H9 (cell line): ENCODE results near the gene DDX51. TPM values are rescaled to one million over a fixed set of nuclear protein-coding genes. Genes with fewer than 3 reads are reported as not detected.

ENCODE experiments used
- DNase-seq: peaks from one replicate; pipeline ENCODE4 v3.0.0-alpha.2; 2017
- H2AFZ ChIP-seq: one replicate; pipeline ENCODE4 v1.6.1; 2013; ENCODE audit warnings: mild to moderate bottlenecking, low read length, control low read depth, moderate library complexity
- H2AK5ac ChIP-seq: 2 replicates; pipeline ENCODE4 v1.6.1; 2013; ENCODE audit warnings: low read length, control low read depth, mixed read lengths; ENCODE audit not compliant: insufficient read length
- H2BK120ac ChIP-seq: one replicate; pipeline ENCODE4 v1.6.1; 2013; ENCODE audit warnings: low read depth, mild to moderate bottlenecking, low read length, control low read depth, inconsistent platforms; ENCODE audit not compliant: poor library complexity, severe bottlenecking
- H2BK12ac ChIP-seq: 2 replicates; pipeline ENCODE4 v1.6.1; 2013; ENCODE audit warnings: low read length, control low read depth, mixed read lengths, low read depth; ENCODE audit not compliant: insufficient read length
- H2BK15ac ChIP-seq: 2 replicates; pipeline ENCODE4 v1.6.1; 2013; ENCODE audit warnings: low read depth, low read length, control low read depth
- H2BK20ac ChIP-seq: one replicate; pipeline ENCODE4 v1.6.1; 2013; ENCODE audit warnings: low read depth, mild to moderate bottlenecking, low read length, control low read depth, inconsistent platforms; ENCODE audit not compliant: poor library complexity, severe bottlenecking
- H2BK5ac ChIP-seq: 2 replicates; pipeline ENCODE4 v1.6.1; 2013; ENCODE audit warnings: low read length, control low read depth, mixed read lengths; ENCODE audit not compliant: insufficient read length
- H3K14ac ChIP-seq: 2 replicates; pipeline ENCODE4 v1.6.1; 2013; ENCODE audit warnings: low read length, control low read depth; ENCODE audit not compliant: insufficient read depth
- H3K18ac ChIP-seq: 2 replicates; pipeline ENCODE4 v1.6.1; 2013; ENCODE audit warnings: low read depth, mild to moderate bottlenecking, mixed read lengths, low read length, control low read depth; ENCODE audit not compliant: insufficient read length
- H3K23ac ChIP-seq: 2 replicates; pipeline ENCODE4 v1.6.1; 2013; ENCODE audit warnings: low read length, control low read depth, mixed read lengths, low read depth; ENCODE audit not compliant: insufficient read length
- H3K23me2 ChIP-seq: 2 replicates; pipeline ENCODE4 v1.6.1; 2013; ENCODE audit warnings: low read depth, mild to moderate bottlenecking, mixed read lengths, low read length, control low read depth; ENCODE audit not compliant: insufficient read length, poor library complexity, severe bottlenecking
- H3K27ac ChIP-seq: 2 replicates; pipeline ENCODE4 v1.5.1; 2013; ENCODE audit warnings: low read length, control low read depth, mixed read lengths, low read depth; ENCODE audit not compliant: insufficient read length
- H3K27me3 ChIP-seq: 2 replicates; pipeline ENCODE4 v1.6.1; 2013; ENCODE audit warnings: low read length, control low read depth, inconsistent platforms; ENCODE audit not compliant: insufficient read depth
- H3K4ac ChIP-seq: 2 replicates; pipeline ENCODE4 v1.6.1; 2013; ENCODE audit warnings: low read depth, mild to moderate bottlenecking, control low read depth, inconsistent platforms, low read length, moderate library complexity
- H3K4me1 ChIP-seq: 2 replicates; pipeline ENCODE4 v1.6.1; 2013; ENCODE audit warnings: low read length, control low read depth, inconsistent platforms; ENCODE audit not compliant: insufficient read depth
- H3K4me2 ChIP-seq: 2 replicates; pipeline ENCODE4 v1.6.1; 2013; ENCODE audit warnings: low read length, control low read depth, mixed read lengths; ENCODE audit not compliant: insufficient read length, insufficient read depth
- H3K56ac ChIP-seq: 2 replicates; pipeline ENCODE4 v1.6.1; 2013; ENCODE audit warnings: low read depth, mild to moderate bottlenecking, mixed read lengths, low read length, control low read depth; ENCODE audit not compliant: insufficient read length
- H3K79me1 ChIP-seq: 2 replicates; pipeline ENCODE4 v1.6.1; 2013; ENCODE audit warnings: low read depth, mild to moderate bottlenecking, moderate library complexity, low read length, control low read depth, inconsistent platforms; ENCODE audit not compliant: insufficient read depth, poor library complexity, severe bottlenecking
- H3K79me2 ChIP-seq: 2 replicates; pipeline ENCODE4 v1.6.1; 2013; ENCODE audit warnings: low read length, control low read depth, inconsistent platforms; ENCODE audit not compliant: insufficient read depth
- H3K9ac ChIP-seq: 2 replicates; pipeline ENCODE4 v1.6.1; 2013; ENCODE audit warnings: low read length, control low read depth, mixed read lengths; ENCODE audit not compliant: insufficient read length; ENCODE audit errors: extremely low read depth
- H3K9me3 ChIP-seq: one replicate; pipeline ENCODE4 v1.6.1; 2013; ENCODE audit warnings: low read depth, low read length, inconsistent platforms; ENCODE audit not compliant: control insufficient read depth
- H3T11ph ChIP-seq: one replicate; pipeline ENCODE4 v1.6.1; 2013; ENCODE audit warnings: mild to moderate bottlenecking, low read length, control low read depth, inconsistent platforms
- H4K20me1 ChIP-seq: one replicate; pipeline ENCODE4 v1.6.1; 2013; ENCODE audit not compliant: control insufficient read depth, insufficient read length, insufficient read depth
- H4K5ac ChIP-seq: 2 replicates; pipeline ENCODE4 v1.6.1; 2013; ENCODE audit warnings: low read depth, mild to moderate bottlenecking, mixed read lengths, low read length, control low read depth; ENCODE audit not compliant: insufficient read length
- H4K8ac ChIP-seq: replicated peaks from 2 replicates; pipeline ENCODE4 v1.6.1; 2013; ENCODE audit warnings: low read length, control low read depth, mixed read lengths, low read depth; ENCODE audit not compliant: insufficient read length
- H4K91ac ChIP-seq: 2 replicates; pipeline ENCODE4 v1.6.1; 2013; ENCODE audit warnings: low read depth, mild to moderate bottlenecking, moderate library complexity, mixed read lengths, low read length, control low read depth; ENCODE audit not compliant: insufficient read length
- H3K27ac Mint-ChIP-seq, 3 experiments: 2 replicates in 2 of 3; 3 replicates in 1 of 3; pipeline ENCODE4 v1.8.0; 2020 to 2021; ENCODE audit warnings: mixed read lengths in 3 of 3, mild to moderate bottlenecking in 1 of 3, moderate library complexity in 1 of 3
- H3K27me3 Mint-ChIP-seq: 2 replicates; pipeline ENCODE4 v1.8.0; 2021; ENCODE audit warnings: low read depth, mild to moderate bottlenecking, moderate library complexity, mixed read lengths
- H3K36me3 Mint-ChIP-seq, 3 experiments: 2 replicates in 2 of 3; 3 replicates in 1 of 3; pipeline ENCODE4 v1.8.0; 2020 to 2021; ENCODE audit warnings: low read depth in 3 of 3, mixed read lengths in 3 of 3; ENCODE audit not compliant: insufficient read depth in 1 of 3
- H3K4me1 Mint-ChIP-seq, 2 experiments: 2 replicates each; pipeline ENCODE4 v1.8.0; 2020; ENCODE audit warnings: mixed read lengths in 2 of 2
- H3K4me3 Mint-ChIP-seq, 2 experiments: 2 replicates in 1 of 2; 3 replicates in 1 of 2; pipeline ENCODE4 v1.8.0; 2020 to 2021; ENCODE audit warnings: mild to moderate bottlenecking in 2 of 2, mixed read lengths in 2 of 2, moderate library complexity in 1 of 2
- H3K9me3 Mint-ChIP-seq, 2 experiments: 2 replicates in 1 of 2; 3 replicates in 1 of 2; pipeline ENCODE4 v1.8.0; 2020; ENCODE audit warnings: mild to moderate bottlenecking in 2 of 2, mixed read lengths in 2 of 2, moderate library complexity in 1 of 2
- CTCF ChIP-seq: fragments of 200-600 bp; sonication (generic); conservative IDR thresholded peaks from 3 replicates; pipeline ENCODE4 v1.8.0; 2021; ENCODE audit warnings: antibody characterized with exemption, mild to moderate bottlenecking
- WGBS: extraction: QIAGEN DNeasy Blood & Tissue Kit; methylation state at CpG from one replicate; pipeline ENCODE4 v1.1.7; 2013; ENCODE audit warnings: missing lambda C conversion rate, low lambda C conversion rate, mixed read lengths; ENCODE audit not compliant: insufficient read length; ENCODE audit errors: extremely low coverage; 5-methylcytosine and 5-hydroxymethylcytosine counted together
- total RNA-seq: library from RNA; stranded (reverse); gene quantifications from 2 replicates; pipeline ENCODE4 v1.2.1, GENCODE V29; 2021

DDX51 gene
- total RNA-seq, 1 experiment from 2014 or later = 37.9 TPM

GRCh38 chr12:132144810-132145168 lies 670 bp upstream of the DDX51 start:
- Histone ChIP-seq H2BK20ac (no peak overlapping the region), H3T11ph (no peak overlapping the region), H3K9ac (peak overlapping the region; percentile 76), H3K9me3 (no peaks in the 10 kb centered on the region), H3K79me1 (peaks cover 12% of the 10 kb centered on the region), H3K23ac (no peak overlapping the region), H3K23me2 (peaks cover 5% of the 10 kb centered on the region), H2AK5ac (no peak overlapping the region), H2AFZ (no peak overlapping the region), H3K56ac (no peak overlapping the region), H4K5ac (no peak overlapping the region), H3K18ac (peak overlapping the region; percentile 22), H2BK15ac (no peak overlapping the region), H4K8ac (no peak overlapping the region), H3K27me3 (no peaks in the 10 kb centered on the region), H2BK120ac (no peak overlapping the region), H3K14ac (peak overlapping the region; percentile 88), H4K91ac (no peak overlapping the region), H2BK5ac (no peak overlapping the region), H3K79me2 (peaks cover 5% of the 10 kb centered on the region; the same call in 1 of the 2 replicates), H3K4me1 (peaks cover 3% of the 10 kb centered on the region; the same call in 1 of the 2 replicates), H3K27ac (no peak overlapping the region), H2BK12ac (no peak overlapping the region), H3K4ac (peak overlapping the region; percentile 47), H3K4me2 (peak overlapping the region; percentile 91), H4K20me1 (no peaks in the 10 kb centered on the region)
- TF ChIP-seq CTCF = no peak
- Mint-ChIP-seq H3K27ac (peak overlapping the region in 2 of 3 experiments; percentile 49 to 94; a peak in 2 of 7 replicates), H3K9me3 (no peaks in the 10 kb centered on the region), H3K36me3 (peaks cover 27 to 51% (median 46%) of the 10 kb centered on the region in 3 experiments), H3K4me3 (peak overlapping the region; percentile 83 to 89), H3K27me3 (no peaks in the 10 kb centered on the region; the same call in 1 of the 2 replicates), H3K4me1 (peaks cover 7 to 10% of the 10 kb centered on the region in 2 experiments)
- no peak for DNase-seq
- no CpG with 5 or more reads among the region's 17 CpGs for WGBS
